ENCODE data around the gene PLXNB2. TPM values are rescaled to one million over a fixed set of nuclear protein-coding genes. Genes with fewer than 3 reads are reported as not detected.
A peak's percentile ranks its signal among the peaks of the same experiment; 100 is the strongest.

Gene PLXNB2
- polyA plus RNA-seq, 1 of the 3 experiments (the other 2 are of a cell fraction): 108 TPM

- H3K9me3 ChIP-seq: no peaks in the 10 kb centered on the region
- H3K4me2 ChIP-seq: no peak overlapping the region
- DNase-seq: no peak
- H4K20me1 ChIP-seq (ENCODE audit: insufficient read depth): peaks cover 25% of the 10 kb centered on the region
- H3F3A ChIP-seq (replicated peaks; ENCODE audit: insufficient read depth): peaks cover 6% of the 10 kb centered on the region
- H3K9ac ChIP-seq: no peak overlapping the region
- no peaks in the 10 kb centered on the region for H3K9me2 ChIP-seq
- H3K4me1 ChIP-seq (ENCODE audit: control insufficient read depth in 1 of 2, insufficient read depth in 2 of 2, low read depth in 1 of 2, low read length in 1 of 2): peaks cover 0 to 10% of the 10 kb centered on the region in 2 experiments; a peak in 1 of 4 replicates
- no peaks in the 10 kb centered on the region for H3K27me3 ChIP-seq (ENCODE audit: insufficient read depth)
- ChIA-PET CTCF (no interaction called here), POLR2A (no interaction called here)
- no peak overlapping the region for H2AFZ ChIP-seq (ENCODE audit: low read depth)
- no peak overlapping the region for H3K4me3 ChIP-seq (ENCODE audit: low read depth in 2 of 2, low read length in 1 of 2)
- no peak for TF ChIP-seq CTCF (IDR thresholded peaks at IDR 0.05)
- TF ChIP-seq, protein P1, sequence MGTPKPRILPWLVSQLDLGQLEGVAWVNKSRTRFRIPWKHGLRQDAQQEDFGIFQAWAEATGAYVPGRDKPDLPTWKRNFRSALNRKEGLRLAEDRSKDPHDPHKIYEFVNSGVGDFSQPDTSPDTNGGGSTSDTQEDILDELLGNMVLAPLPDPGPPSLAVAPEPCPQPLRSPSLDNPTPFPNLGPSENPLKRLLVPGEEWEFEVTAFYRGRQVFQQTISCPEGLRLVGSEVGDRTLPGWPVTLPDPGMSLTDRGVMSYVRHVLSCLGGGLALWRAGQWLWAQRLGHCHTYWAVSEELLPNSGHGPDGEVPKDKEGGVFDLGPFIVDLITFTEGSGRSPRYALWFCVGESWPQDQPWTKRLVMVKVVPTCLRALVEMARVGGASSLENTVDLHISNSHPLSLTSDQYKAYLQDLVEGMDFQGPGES (IDR thresholded peaks at IDR 0.05; ENCODE audit: low read depth, low read length): no peak
- no peak for TF ChIP-seq POLR2AphosphoS5 (IDR thresholded peaks at IDR 0.05; ENCODE audit: low read depth, low read length)
- TF ChIP-seq FOXJ3 (CRISPR knock-in tag; IDR thresholded peaks at IDR 0.05): no peak
- no peak for TF ChIP-seq FOXM1 (IDR thresholded peaks at IDR 0.05; ENCODE audit: low read depth)
- TF ChIP-seq USF1 (IDR thresholded peaks at IDR 0.05; ENCODE audit: borderline replicate concordance, low read depth): no peak
- no peak for TF ChIP-seq SIN3A (IDR thresholded peaks at IDR 0.05; ENCODE audit: borderline replicate concordance, low read depth, low read length)
- TF ChIP-seq GATA2 (CRISPR knock-in tag; IDR thresholded peaks at IDR 0.05): no peak
- TF ChIP-seq YY1 (IDR thresholded peaks at IDR 0.05; ENCODE audit: low read depth): no peak
- TF ChIP-seq GABPA (IDR thresholded peaks at IDR 0.05; ENCODE audit: low read depth): no peak
- no peak for TF ChIP-seq TCF12 (IDR thresholded peaks at IDR 0.05)
- WGBS (ENCODE audit: low lambda C conversion rate): 90% methylated on average over 8 of the region's 8 CpGs
- H3K27ac ChIP-seq (ENCODE audit: low read depth in 2 of 2, low read length in 1 of 2): no peak overlapping the region
- peaks cover 50% of the 10 kb centered on the region for H3K79me2 ChIP-seq (ENCODE audit: insufficient read depth)
- H3K36me3 ChIP-seq (replicated peaks in 1 of 2; ENCODE audit: control insufficient read depth in 1 of 2, insufficient read depth in 2 of 2, low read length in 1 of 2): peaks cover 0 to 2% of the 10 kb centered on the region in 2 experiments
Measured at GRCh38 chr22:50346470-50346869, 39.0 kb upstream of the PLXNB2 start.

- H2AFZ ChIP-seq (ENCODE audit: low read depth): no peak overlapping the region
- CTCF ChIA-PET: interaction anchor here (3.3 kb wide), 1 partner anchor 70 kb away, joined by 75 read pairs; no protein-coding TSS in a partner anchor
- POLR2A ChIA-PET: no interaction called here
Measured at GRCh38 chr22:50343541-50343935, 36.1 kb upstream of the PLXNB2 start.

More at GRCh38 chr22:50343541-50343935, 36.1 kb upstream of the PLXNB2 start:
- peaks cover 15% of the 10 kb centered on the region for H3F3A ChIP-seq (replicated peaks; ENCODE audit: insufficient read depth)
- peaks cover 0 to 10% of the 10 kb centered on the region in 2 experiments; a peak in 1 of 4 replicates for H3K4me1 ChIP-seq (ENCODE audit: control insufficient read depth in 1 of 2, insufficient read depth in 2 of 2, low read depth in 1 of 2, low read length in 1 of 2)
- 0% methylated on average over 7 of the region's 9 CpGs for WGBS (ENCODE audit: low lambda C conversion rate)
- no peaks in the 10 kb centered on the region for H3K36me3 ChIP-seq (replicated peaks in 1 of 2; ENCODE audit: control insufficient read depth in 1 of 2, insufficient read depth in 2 of 2, low read length in 1 of 2)
- H3K27ac ChIP-seq (ENCODE audit: low read depth in 2 of 2, low read length in 1 of 2): no peak overlapping the region; a peak in 1 of 4 replicates
- peak overlapping the region; percentile 82 for H3K9ac ChIP-seq
- H3K4me3 ChIP-seq (ENCODE audit: low read depth in 2 of 2, low read length in 1 of 2): peak overlapping the region; percentile 56 to 75
- H3K79me2 ChIP-seq (ENCODE audit: insufficient read depth): peaks cover 25% of the 10 kb centered on the region
- peaks cover 22% of the 10 kb centered on the region for H4K20me1 ChIP-seq (ENCODE audit: insufficient read depth)
- DNase-seq: no peak
- H3K27me3 ChIP-seq (ENCODE audit: insufficient read depth): no peaks in the 10 kb centered on the region
- no peak for TF ChIP-seq USF1 (IDR thresholded peaks at IDR 0.05; ENCODE audit: borderline replicate concordance, low read depth)
- no peak overlapping the region for H3K4me2 ChIP-seq
- no peaks in the 10 kb centered on the region for H3K9me2 ChIP-seq
- H3K9me3 ChIP-seq: no peaks in the 10 kb centered on the region

Measured in SK-N-SH (cell line).